D341Med (cell line): Measurements from ENCODE around the gene AGAP1.

ENCODE experiments used
- DNase-seq: peaks from one replicate; pipeline ENCODE4 v3.0.0; 2012; ENCODE audit warnings: low spot score

Gene AGAP1

GRCh38 chr2:235569837-235570236 lies 76.0 kb downstream of the AGAP1 start:
- DNase-seq: no peak

GRCh38 chr2:235570256-235570655 lies 76.4 kb downstream of the AGAP1 start:
- no peak for DNase-seq

DNA sequence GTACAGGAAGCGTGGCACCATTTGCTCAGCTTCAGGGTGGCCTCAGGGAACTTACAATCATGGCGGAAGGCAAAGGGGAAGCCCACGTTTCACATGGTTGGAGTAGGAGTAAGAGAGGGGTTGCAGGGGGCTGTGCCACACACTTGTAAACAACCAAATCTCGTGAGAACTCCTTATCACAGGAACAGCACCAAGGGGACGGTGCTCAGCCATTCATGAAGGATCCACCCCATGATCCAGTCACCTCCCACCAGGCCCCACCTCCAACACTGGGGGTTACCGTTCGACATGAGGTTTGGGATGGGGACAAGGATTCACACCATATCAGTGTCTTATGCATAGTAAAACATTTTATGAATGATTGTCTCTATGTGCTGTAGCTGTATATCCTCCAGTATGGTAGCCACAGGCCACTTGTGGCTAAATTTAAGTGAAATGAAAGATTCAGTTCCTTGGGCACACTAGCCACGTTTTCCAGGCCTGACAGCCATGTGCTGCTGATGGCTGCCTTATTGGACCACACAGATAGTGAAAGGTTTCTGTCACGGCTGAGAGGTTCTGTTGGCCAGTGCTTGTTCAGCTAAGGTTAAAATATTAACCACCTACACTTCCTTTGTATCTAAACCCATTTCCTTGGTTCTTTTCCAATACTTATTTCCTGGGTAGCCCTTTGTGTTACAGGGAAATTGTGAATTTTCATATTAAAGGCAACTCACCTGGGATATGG lies 77.3 kb downstream of the AGAP1 start:
- DNase-seq: no peak

- DNase-seq: no peak
Measured at GRCh38 chr2:235572592-235572991, 78.7 kb downstream of the AGAP1 start.

GRCh38 chr2:235573331-235574221 lies 79.7 kb downstream of the AGAP1 start:
- DNase-seq: peak; percentile 56

DNA sequence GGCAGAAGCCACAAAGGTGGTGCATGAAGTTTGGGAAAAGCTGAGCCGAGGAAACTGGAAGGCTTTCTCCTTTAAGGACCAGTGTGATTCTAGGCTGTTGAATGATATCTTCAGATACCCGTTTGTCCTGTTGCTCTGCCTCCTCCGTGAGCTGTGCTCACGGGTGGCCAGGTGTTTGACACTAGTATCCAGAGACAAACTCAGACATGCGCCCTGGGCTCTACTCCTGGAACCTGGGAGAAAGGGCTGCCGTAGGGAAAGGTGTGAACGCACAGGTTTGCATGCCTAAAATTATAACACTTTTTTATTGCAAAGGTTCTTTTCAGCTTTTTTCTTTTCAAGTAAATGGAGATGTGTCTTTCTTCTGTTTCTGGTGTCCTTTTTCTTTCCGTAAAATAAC lies 81.6 kb downstream of the AGAP1 start:
- DNase-seq: no peak

DNA sequence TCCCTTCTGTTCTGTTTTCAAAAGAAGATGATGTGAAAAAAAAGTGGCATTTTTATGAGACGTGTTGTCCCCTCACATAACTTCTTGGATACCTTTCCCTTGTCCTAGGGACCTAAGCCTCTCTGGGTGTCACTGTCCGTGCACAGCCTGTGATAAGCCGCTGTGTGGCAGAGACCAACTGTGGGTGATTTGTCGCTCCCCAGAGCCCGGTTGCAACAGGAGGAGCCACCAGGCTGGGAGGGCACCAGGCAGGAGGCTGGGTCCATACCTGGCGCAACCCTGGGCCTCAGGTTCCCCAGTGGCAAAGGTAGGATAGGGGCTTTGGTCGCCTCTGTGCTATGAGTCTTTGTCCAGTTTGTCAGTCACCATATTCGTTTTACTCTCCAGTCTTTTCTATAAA lies 82.1 kb downstream of the AGAP1 start:
- no peak for DNase-seq

GRCh38 chr2:235576337-235576910 lies 82.6 kb downstream of the AGAP1 start:
- no peak for DNase-seq

DNA sequence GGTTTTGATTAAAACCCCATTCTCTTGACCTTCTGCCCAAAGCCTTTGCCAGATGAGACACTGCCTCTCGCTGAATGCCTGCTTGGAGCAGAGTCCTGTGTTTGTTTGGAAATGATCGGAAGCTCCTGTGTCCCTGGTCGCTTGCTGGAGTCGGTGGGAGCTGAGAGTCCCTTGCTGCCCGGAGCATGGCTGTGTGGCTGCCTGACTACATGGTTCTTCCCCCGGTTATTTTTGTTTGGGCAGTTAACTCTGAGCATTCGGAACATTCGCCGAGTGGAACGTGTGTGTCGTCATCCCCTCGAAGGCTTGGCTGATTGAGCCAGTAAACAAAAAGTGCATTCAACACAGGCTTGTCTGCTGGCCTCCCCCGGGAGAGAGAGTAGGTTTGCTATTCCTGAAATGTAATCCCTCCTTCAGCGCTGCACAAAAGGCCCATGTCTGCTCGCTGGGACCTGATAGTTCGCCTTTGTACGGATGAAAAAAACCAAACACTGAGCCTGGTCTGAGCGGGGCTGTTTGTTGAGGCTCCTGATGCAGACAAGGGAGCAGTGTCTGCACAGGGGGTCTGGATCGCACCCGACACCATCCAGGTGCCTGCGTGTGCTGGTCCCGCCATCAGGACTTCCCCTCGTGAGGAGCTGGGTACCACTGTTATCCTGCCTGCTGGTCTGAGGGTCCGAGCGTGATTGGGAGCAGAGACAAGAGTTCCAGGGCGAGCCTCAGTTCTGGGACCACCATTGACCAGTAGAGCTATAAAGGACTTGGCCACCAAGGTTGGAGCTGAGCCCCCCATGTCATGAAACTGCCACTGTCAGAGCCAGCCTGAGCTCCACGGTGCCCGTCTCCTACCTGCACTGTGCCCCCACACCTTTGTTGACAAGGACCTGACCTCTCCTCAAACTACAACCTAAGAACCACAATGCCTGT lies 83.8 kb downstream of the AGAP1 start:
- DNase-seq: no peak

DNA sequence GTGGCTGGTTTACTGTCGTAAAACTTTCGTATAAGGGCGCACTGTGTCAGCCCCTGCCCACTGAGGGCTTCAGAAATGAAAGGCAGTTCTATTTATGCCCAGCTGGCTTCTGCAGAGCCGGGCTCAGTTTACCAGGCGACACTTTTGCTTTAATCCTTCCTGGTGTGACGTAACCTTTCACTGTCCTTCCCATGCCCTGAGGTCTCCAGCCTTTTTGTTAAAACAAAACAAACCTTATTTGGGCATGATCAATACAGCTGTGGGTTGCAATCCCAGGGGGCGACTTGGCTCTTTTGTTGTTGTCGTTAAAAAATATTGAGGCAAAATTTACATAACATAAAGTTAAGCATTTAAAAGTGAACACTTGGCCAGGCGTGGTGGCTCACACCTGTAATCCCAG lies 85.3 kb downstream of the AGAP1 start:
- DNase-seq: no peak

DNA sequence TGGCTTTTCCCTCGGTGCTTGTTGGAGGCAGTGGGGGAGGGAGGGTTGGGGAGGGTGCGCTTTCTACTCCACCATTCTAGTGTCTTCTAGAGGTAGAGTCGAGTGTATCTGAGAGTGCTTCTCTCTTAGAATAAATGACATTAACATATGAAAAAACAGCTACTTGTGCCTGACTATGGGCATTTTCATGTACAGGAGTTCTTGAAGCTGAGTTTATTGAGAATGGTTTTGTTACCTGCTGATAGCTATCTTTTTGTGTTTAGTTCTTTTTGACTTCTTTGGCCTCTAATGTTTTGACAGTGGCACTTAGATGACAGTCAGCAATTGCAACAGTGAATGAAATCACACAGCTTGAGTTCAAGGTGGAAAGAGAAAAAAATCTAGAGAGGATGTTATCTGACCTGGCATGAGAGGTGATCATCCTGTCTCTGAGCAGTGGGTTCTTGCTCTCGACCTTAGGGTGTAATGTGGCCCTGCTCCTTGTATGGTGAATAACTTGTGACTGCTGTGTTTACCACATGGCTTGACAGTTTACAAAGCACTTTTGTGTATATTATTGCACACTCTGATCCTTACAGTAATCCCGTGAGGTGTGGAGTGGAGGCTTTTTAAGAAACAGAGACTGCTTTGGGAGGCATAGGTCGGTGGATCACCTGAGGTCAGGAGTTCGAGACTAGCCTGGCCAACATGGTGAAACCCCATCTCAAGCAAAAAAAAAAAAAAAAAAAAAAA lies 86.7 kb downstream of the AGAP1 start:
- DNase-seq: no peak

- no peak for DNase-seq
Measured at GRCh38 chr2:235582081-235582686, 88.3 kb downstream of the AGAP1 start.

DNA sequence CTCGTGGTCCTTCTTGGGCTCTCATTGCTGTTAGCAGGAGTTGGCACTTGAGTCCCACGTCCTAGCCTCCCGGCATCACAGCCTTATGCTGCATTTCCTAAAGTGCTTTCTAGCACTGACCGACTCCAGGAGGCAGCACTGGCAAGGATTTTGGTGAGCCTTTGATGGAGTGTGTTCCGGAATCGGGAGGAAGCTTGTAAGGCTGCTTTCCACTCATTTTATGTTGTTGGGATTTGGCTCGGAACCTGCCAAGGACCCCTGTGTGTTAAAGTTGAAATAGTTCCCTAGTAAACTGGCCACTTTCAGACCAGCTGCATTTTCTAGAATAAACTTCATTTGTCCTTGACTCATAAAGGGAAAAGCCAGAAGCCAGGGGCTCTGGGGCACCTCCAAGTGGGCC lies 88.9 kb downstream of the AGAP1 start:
- DNase-seq: no peak

- no peak for DNase-seq
Measured at GRCh38 chr2:235583144-235583543, 89.3 kb downstream of the AGAP1 start.

GRCh38 chr2:235583925-235584637 lies 90.2 kb downstream of the AGAP1 start:
- no peak for DNase-seq

DNA sequence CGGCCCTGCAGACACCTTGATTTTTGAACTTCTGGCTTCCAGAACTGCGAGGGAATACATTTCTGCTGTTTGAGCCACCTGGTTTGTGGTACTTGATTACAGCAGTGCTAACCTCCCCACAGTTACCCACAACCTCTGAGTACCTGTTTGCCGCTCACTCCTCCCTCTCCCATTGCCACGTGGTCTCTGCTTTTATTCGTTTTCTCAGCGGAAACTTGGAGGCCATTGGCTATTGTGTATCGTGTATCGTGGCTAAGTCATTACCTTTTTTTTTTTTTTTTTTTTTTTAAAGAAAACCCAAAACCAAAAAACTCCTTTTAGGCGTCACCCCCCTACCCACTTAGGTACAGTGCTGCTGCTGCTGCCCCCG lies 90.8 kb downstream of the AGAP1 start:
- DNase-seq: no peak

DNA sequence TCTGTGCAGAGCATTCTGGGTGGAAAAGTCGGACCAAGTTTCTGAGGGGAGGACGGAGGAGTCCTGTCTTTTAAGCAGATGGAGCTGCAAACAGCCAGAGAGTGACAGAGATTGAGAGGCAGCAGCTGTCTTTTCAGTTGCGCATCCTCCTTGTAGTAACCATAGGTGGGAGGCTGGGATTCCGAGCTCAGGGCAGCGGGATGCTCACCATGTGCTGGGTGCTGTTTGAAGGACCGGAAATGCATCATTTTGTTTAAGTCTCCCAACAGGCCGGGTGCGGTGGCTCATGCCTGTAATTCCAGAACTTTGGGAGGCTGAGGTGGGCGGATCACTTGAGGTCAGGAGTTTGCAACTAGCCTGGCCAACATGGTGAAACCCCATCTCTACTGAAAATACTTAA lies 93.4 kb downstream of the AGAP1 start:
- DNase-seq: no peak

GRCh38 chr2:235588750-235589149 lies 94.9 kb downstream of the AGAP1 start:
- DNase-seq: no peak

- no peak for DNase-seq
Measured at GRCh38 chr2:235591231-235591730, 97.4 kb downstream of the AGAP1 start.

GRCh38 chr2:235591921-235592320 lies 98.1 kb downstream of the AGAP1 start:
- DNase-seq: no peak
